KOPT-K1 (cell line): ENCODE measurements around the gene ZNF518A.
"Not testable (repeated sequence)": the region's sequence is repeated elsewhere in the genome, so short reads cannot be mapped to it uniquely, and the experiment has no call there.

ENCODE experiments used
- H3K27ac ChIP-seq: fragments of 200-600 bp; sonication (generic); 2 replicates; pipeline ENCODE4 v1.5.1; 2016; ENCODE audit warnings: antibody characterized with exemption, mild to moderate bottlenecking, low read depth, low read length; ENCODE audit not compliant: poor library complexity, severe bottlenecking
- H3K36me3 ChIP-seq: fragments of 200-600 bp; sonication (generic); 2 replicates; pipeline ENCODE4 v1.5.1; 2017; ENCODE audit warnings: antibody characterized with exemption, mild to moderate bottlenecking, low read length, moderate library complexity; ENCODE audit not compliant: insufficient read depth
- H3K9me3 ChIP-seq: fragments of 200-600 bp; sonication (generic); 2 replicates; pipeline ENCODE4 v1.5.1; 2017; ENCODE audit warnings: antibody characterized with exemption, low read length, mild to moderate bottlenecking; ENCODE audit not compliant: insufficient read depth, poor library complexity, severe bottlenecking

ZNF518A gene

GRCh38 chr10:96188421-96188820 is 58.3 kb downstream of the ZNF518A start:
- Histone ChIP-seq H3K27ac (no peak overlapping the region), H3K36me3 (no peaks in the 10 kb centered on the region), H3K9me3 (no peaks in the 10 kb centered on the region)

- Histone ChIP-seq H3K36me3 (no peaks in the 10 kb centered on the region), H3K27ac (no peak overlapping the region), H3K9me3 (no peaks in the 10 kb centered on the region)
These were observed 58.8 kb downstream of the ZNF518A start for GRCh38 chr10:96188916-96189315.

- H3K36me3 ChIP-seq, H3K27ac ChIP-seq, H3K9me3 ChIP-seq: not testable (repeated sequence)
These were observed 59.4 kb downstream of the ZNF518A start for GRCh38 chr10:96189505-96189904.

GRCh38 chr10:96201525-96201924 is 71.4 kb downstream of the ZNF518A start:
- H3K36me3 ChIP-seq: no peaks in the 10 kb centered on the region
- H3K9me3 ChIP-seq: no peaks in the 10 kb centered on the region
- H3K27ac ChIP-seq: no peak overlapping the region

GRCh38 chr10:96205580-96205979 is 75.5 kb downstream of the ZNF518A start:
- no peaks in the 10 kb centered on the region for H3K36me3 ChIP-seq

GRCh38 chr10:96208271-96208670 is 78.2 kb downstream of the ZNF518A start:
- Histone ChIP-seq H3K27ac (no peak overlapping the region), H3K9me3 (no peaks in the 10 kb centered on the region), H3K36me3 (no peaks in the 10 kb centered on the region)

More at GRCh38 chr10:96205580-96205979, 75.5 kb downstream of the ZNF518A start:
- Histone ChIP-seq H3K27ac (no peak overlapping the region), H3K9me3 (no peaks in the 10 kb centered on the region)

- Histone ChIP-seq H3K27ac (no peak overlapping the region), H3K9me3 (no peaks in the 10 kb centered on the region), H3K36me3 (no peaks in the 10 kb centered on the region)
These were observed 78.8 kb downstream of the ZNF518A start for GRCh38 chr10:96208946-96209345.

- Histone ChIP-seq H3K36me3 (no peaks in the 10 kb centered on the region), H3K9me3 (no peaks in the 10 kb centered on the region), H3K27ac (no peak overlapping the region)
These were observed 81.7 kb downstream of the ZNF518A start for GRCh38 chr10:96211764-96212163.

- no peak overlapping the region for H3K27ac ChIP-seq
- H3K9me3 ChIP-seq: no peaks in the 10 kb centered on the region
- no peaks in the 10 kb centered on the region for H3K36me3 ChIP-seq
These were observed 82.8 kb downstream of the ZNF518A start for GRCh38 chr10:96212911-96213310.
